GM18861 (cell line): ENCODE data around the gene IGSF9.

Experiments used
- ATAC-seq: cut with Tn5 transposase; IDR thresholded peaks from one replicate; pipeline ENCODE4 v1.9.1; 2021; ENCODE audit not compliant: unreplicated experiment

Gene IGSF9

DNA sequence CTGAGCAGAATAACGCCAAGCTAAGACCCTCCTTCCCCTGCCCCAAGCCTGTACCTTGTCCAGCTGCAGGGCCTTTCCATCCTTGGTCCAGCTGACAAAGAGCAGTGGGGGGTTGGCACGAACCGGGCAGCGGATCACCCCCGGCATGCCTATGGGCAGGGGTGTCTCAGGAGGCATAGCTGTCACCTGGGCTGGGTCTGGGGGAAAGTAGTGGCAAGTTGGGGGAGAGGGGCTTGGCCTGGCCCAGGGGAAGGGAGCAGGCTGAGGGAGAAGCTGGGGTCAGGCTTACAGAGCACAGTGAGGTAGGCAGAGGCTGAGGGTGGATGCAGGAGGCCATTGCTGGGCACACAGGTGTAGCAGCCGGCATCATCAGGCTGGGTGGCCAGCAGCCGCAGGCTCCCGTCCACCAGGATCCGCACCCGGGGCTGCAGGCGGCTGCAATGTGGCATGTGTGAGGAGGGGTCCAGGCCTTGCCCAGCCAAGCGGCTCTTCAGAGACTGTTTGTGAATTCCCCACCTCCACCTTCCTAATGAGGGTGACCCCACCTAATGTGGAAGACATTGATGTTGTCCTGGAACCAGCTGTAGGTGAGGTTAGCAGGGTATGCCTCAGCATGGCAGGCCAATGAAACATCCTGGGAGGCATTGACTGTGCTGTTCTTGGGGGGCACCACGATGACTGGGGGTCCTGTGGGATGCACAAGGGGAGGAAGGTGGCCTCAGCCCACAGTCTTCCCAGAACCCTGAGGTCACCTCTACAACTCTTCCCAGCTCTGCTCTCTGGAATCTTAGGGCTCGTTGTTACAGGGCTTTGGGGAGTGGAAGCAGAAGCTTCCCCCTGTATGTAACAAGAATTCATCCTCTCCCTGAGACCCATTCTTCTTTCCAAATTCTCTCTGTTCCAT is 11.0 kb downstream of the IGSF9 start:
- no peak for ATAC-seq

DNA sequence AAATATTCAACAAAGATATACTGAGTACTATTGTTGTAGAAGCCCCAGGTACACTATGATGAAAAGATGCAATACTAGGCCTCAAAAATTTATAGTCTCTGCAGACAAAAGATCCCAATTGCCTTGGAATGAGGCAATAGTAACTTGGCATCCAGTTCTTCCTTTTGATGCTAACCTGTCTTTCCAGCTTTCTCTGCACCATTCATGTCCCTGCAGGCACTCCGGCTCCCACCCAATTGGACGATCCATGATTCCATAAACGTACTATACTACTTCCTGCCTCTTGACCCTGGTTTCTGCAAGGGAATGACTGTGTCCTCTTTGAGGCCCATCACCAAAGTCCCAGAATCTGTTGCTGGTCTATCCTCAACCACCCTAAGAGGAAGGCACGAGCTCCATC is 12.1 kb downstream of the IGSF9 start:
- ATAC-seq, result no peak

DNA sequence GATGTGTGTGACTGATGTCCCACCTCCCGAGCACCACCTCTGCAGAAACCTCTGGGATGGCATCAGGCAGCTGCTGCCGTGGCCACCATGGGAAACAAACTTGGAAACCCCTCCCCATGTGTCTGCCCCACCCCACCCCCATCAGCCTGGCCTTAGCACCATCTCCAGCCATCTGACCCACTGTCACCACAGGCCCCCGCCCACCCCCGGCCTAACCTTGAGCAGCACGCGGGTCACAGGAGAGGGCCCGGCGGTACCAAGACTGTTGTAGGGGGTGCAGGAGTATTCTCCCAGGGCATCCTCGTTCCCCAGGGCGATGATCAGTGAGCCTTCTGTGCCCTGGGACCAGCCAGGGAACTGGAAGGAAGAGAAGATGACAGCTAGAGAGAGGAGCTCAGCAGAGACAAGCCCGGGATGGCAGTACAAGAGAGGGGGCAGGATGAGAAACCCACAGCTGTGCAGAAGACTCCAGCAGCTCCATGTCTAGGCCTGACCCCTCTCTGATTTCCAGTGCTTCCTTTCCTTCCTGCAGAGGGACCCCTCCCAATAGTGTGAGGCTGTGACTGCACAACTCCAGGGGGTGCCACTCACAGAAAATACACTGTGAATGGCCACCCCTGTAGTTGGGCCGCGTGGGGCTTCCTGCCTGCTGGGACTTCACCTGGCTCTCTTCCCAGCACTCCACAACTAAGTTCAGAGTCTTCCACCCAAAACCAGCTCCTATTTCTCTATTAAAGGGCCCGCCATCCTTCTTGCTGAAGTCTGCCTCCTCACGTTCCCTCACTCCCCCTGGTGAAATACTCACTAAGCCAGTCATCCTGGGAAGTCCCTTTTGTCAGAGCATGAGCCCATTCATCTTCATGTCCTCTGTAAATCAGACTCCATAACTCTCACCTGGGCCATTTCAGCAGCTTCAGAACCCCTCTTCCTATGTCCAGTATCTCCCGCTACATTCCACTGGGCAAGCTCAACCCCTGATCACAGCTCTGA is 12.8 kb downstream of the IGSF9 start:
- no peak for ATAC-seq

DNA sequence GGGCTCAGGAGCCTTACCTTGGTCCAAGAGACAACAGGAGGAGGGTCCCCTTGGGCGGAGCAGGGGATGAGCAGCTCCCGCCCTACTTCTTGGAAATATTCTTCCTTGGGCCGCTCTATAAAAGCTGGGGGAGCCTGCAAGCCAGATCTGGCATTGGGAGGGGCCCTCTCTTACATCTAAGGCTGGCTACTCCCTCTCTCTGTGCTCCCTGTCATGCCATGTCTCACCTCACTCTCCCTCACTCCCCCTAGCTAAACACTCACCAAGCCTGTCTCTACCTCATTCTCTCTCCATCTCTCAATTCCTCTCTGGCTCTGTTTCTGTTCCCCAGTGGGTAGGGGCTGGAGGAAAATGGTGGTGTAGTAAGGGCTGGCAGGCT is 13.6 kb downstream of the IGSF9 start:
- ATAC-seq, result no peak

DNA sequence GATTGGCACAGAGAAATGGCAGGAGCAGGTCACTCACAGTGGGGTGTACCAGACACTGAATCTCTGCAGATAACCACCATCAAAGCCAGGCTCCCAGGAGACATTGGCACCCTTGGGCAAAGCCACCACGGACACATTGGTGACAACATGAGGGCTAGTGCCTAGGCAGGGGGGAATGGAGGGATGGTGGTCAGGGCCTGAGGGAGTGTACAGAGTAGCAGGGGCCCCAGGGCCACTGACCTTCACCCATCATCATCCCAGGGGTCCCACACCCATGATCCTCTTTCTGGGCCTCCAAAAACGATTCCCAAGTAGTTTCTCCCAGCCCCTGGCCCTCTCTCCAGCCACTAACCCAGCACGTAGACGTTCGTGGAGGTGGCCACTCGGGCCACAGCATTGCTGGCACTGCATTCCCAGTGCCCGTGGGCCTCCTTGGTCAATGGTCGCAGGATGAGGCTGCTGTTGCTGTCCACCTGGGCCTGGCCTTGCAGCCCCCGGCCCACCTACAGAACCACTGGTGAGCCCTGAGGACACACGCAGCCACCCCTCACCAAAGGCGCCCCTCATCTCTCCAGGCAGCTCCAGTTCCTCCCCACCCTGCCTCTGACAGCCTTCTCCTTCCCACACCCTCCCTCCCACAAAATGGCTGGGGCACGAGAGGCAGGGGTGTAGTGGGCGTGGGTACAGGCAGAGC is 14.2 kb downstream of the IGSF9 start:
- no peak for ATAC-seq

DNA sequence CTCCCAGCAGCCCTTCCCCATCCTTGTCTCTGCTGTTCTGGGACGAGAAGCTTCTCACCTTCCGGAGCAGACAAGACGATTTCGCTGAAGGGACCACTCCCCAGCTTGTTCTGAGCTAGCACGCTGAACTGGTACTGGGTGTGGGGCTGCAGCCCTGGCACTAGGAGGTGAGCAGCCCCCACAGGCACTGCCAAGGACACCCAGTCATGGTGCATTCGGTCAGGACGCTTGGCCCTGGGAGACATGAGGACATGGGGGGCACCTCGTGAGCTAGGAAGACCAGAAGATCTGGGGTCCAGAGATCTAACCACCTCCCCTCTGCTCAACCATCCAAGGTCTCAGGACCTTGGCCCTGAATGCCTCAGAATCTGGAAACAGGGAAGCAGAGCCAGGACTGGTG is 14.8 kb downstream of the IGSF9 start:
- no peak for ATAC-seq

DNA sequence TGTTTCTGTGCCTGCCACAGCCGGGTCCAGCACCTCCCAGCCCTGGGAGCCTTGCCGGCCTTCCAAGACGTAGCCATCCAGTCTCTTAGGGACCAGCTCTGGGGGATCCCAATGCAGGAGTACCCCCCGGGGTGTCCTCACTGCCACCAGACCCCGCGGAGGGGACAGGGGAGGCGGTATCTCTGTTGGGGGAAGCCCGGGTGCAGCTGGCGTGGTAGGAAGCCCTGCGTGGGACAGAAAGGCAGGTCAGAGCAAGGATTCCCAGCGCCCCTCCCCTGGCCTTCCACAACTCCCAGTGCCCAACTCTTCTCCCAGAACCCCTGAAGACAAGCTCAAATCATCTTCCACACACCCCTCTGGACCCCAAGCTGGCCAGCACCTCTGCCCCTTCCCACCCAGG is 15.2 kb downstream of the IGSF9 start:
- ATAC-seq, result no peak

DNA sequence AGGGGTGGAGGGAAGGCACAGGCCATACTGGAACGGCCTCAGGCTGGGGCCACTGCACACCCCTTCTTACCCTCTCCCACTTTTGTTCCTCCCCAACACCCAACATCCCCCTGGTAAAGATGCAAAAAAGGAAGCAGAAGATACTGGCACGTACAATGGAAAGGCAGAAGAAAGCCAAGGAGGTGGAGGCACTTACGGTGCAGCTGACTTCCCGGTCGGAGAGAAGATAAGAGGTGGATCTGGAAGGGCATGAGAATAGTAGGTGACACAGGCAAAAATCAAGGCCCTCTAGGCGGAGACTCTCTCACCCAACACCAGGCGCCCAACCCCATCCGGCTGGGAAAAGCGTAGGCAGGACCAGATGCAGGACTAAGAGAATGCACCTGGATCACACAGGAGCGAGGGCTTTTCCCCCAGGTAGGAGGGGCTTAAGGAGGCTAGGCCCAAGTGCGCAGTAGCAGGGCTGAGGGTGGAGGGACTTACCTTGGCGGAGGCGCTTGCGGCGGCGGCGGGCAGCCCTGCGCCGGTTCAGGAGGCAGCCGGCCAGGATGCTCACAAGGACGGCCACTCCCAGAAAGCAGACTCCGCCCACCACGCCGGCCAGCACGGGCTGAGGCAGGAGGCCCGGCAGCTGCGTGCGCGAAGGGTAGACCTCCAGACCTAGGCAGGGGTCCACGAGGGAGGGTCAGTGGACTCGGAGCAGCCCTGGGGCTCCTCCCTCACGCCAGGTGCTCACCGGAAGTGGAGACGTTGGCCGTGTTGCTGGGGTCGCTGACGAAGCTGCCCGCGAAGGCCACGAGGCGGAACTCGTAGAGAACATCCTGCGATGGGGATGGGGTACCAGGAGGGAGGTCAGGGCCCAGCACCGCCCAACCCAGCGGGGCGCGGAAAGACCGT is 16.0 kb downstream of the IGSF9 start:
- no peak for ATAC-seq

DNA sequence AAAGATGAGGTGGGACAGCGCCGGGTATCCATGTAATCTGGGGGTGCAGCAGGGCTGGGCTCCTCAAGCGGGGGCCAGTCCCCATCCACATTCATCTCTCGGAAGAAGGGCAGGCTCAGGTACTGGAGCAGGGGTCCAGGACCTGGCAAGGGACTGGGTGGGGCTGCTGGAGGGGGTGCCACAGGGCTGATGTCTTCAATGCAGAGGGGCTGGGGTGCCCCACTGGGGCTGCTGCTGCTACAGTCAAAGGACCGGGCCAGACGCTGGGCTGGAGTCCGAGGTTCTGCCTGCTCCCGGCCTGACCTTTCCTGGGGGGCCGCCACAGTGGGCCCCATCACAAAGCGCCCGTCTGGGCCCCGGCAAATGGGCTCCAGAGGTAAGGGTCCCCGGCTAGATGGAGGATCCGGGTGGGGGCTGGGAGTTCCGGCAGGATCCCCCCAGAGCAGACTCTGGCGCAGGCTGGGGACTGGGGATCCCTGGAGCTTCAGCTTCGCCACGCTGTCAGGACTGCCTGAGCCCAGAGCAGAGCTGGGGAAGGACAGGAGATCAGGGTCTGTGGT is 16.8 kb downstream of the IGSF9 start:
- no peak for ATAC-seq

DNA sequence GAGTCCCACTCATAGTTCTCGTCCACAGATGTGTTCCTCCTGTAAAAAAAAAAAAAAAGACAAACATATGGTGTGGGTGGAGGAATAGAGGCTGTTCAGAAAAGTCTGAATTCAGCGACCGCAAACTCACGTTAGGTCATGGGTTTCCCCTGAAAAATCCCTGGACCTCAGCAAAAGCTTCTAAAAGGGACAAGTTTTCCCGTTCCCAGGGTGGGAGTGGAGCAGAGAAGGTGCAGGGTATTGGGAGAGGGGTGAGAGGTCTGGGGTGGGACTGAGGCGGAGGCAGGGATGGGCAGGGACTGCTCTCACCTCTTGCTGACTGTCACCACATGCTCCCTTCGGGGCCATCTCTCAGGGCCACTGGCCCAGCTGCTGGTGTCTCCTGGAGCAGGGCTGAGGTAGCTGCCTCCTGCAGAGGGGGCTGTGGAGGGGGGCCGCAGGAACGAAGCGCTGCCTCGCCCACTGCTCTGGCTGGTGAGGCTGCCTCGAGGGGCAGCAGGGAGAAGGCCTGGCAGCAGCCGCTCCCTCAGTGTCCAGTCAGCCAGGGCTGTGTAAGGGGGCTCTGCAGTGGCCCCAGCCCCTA is 17.5 kb downstream of the IGSF9 start:
- no peak for ATAC-seq

DNA sequence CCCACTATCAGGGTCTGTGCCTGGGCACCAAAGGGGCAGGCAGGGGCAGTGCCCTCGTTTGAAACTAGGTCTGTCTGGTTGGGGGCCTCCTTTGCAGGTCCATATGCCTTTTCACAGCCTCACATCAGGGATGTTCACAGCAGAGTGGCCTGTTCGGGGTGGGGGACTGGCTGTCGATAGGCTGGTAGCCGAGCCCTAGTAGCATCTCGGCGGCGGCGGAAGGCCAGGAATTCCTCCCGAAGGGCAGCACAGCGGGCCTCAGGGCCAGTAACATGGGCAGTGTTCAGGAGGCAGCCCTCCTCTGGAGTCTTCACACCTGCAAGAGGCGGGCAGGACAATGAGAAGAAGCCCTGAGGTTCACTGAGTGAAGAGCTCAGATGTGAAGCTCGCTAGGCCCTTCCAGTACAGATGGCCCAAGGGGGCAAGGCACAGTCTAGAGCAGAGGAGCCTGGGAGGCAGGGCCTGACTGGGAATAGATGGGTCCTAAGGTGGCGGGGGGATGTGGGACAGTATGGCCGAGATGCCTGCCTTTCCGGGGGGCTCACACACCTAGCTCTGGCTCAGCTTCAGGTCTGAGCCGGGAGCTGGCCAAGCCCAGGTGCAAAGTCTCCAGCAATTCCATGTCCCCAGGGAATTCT is 18.1 kb downstream of the IGSF9 start:
- no peak for ATAC-seq

DNA sequence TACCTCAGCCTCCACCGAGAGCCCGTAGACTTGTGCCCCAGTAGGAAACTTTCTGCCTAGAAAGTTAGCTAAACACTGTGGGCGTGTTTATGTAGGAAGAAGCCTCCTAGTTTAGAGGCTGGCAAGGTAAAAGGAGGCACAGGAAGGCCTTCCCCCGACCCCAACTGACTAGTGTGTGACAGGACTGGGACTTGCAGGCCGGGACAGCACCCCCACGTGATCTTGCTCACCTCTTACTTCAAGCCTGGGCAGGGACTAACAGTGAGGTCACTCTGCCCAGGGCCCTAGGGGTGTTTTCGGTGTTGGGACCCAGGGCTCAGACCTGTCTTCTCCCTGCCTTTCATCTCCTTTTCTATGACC is 19.7 kb downstream of the IGSF9 start:
- ATAC-seq, result peak; percentile 2

DNA sequence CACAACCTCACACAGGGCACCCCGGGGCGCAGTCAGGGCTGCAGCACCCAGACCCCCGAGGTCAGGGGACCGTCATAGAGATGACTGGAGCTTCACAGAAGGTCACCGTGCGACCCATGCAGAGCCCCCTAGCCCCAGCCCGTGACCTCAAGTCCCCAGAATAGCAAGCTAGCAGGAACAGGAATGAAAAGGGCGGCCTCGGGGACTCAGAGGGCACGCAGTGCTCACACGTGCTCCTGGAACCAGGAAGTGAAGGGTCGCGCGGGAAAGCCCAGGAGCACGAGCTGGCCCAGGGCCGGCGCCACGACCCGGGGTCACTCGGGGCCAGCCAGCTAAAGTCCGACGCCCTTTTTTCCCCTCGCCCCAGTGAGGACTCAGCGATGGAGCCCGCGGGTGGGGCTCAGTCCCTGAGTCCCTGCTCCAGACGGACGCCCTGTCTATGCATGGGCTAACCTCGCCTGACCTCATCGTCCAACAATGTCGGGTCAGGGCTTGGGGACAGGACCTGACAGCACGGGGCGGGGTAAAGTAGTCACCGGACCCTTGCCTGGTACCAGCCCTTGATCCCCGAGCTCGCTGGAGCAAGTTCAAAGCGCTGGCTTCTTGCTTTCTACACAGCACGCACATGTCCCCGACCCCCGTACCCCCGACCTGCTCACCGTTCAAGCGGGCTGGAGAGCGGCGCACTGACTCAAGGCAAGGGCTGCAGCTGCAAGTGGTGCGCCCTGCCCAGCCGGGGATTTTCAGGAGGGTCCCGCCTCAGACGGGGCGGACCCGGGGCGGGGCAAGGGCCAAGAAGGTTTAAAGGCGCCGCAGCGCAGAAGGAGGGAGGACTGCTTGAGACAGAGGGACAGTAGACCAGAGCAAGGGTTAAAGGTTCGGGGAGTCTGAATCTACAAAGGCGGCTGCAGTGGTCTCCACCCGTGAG is 20.4 kb downstream of the IGSF9 start, which contains the start of gene TAGLN2:
Gene TAGLN2 (minus strand): TSS at position 717 of the 928 bp plus-strand sequence. CDS start 4,998 bp downstream, outside the sequence.
- ATAC-seq, result peak; percentile 61

DNA sequence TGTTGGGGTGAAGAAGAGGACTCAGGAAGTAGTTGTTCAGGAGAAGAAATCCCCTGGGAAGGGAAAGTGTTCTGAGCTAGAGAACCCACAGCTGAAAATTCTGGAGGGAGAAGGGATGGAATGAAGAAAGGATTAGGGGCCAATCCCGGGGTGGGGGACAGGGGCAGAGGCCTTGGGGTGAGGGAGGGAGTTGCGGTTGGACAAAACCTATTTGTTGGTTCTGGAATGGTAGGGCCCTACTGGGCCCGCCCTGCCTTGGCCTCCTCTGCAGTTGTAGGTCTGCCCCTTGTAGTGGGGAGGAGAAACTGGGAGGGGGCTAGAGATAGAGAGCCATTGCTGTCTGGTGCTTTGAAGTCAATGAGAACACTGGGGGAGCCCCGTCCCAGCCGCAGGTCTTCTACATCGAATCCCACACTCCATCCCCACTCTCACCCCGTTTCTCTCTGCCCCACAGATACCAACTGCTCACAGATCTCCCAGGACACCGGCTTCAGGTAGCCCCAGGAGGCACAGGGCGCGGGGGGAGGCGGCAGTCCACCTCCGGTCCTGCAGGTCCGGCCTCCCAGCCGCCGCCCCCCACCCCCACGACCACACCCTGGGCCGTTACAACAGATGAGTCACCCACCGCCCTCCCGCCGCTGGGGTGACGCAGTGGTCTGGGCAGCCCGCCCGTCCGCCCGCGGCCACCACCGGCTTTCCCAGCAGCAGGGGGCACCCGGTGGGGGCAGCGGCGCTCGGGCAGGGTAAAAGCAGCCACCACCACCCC is 21.2 kb downstream of the IGSF9 start:
- no peak for ATAC-seq

DNA sequence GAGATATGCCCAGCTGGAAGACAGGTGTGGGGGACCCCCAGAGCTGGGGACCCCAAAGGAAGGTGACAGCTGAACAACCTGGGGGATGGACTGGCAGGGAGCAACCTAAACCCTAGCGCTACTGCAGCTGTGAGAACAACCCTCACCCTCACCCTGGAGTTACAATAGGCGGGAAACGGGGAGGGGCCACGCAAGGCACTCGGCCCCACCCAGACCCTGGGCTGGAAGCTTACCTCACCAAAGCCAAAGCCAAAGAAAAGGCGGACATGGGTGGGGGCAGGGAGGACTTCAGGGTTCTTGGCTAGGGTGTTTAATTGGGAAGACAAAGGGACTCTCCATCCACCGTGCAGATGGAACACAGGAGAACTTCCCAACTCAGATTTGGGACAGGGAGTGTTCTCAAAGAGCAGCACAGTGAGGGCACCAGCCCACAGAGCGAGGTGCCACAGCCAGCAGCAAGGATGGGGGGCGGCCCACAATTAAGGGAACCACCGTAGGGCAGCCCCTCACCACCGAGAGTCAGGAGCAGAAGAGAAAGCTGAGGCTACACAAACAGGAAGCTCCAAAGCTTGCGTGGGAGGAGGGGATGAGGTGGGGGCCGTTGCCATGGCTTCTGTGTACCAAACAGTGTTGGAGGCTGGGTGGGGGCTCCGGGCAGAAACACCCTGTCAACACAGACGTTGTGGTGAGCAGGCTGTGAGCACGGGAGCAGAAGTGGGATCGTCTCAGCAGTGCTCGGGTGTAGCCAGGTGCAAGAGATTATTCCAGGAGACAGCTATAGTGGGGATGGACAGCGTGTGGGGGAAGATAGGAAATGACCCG is 22.0 kb downstream of the IGSF9 start:
- peak; percentile 21 for ATAC-seq

DNA sequence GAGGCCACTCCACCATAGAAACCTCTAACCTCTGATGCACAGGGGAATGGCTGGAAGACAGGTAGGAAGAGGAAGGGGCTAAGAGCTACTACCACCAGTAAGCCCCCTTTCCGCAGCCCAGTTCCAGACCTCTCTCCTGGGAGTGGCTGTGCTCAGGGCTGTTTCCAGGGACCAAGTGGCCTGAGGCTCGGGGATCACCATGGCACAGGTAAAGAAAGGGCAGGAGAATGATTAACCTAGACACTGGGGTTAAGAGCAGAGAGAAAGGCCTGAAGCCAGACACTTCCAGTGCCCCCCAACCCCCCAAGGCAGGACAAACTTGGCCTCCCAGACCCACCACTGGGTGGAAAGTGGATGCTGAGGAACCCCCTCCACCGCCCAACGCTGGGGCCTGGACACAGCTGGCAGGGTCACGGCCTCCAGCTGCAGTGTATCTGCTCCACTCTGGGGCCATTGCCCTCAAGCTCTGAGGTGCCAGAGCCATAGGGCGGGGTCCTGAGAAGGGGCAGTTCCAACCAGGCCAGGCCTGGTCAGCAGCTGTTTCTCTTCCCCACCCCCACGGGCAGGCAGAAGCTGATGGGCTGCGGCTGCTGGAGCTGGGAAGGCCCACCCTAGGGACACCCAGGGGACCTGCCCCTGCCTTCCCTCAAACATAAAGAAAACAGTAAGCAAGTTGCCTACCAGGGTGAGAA is 22.8 kb downstream of the IGSF9 start:
- no peak for ATAC-seq
